Epidermal melanocyte (primary cell): ENCODE data around the gene PNRC2.
A peak's percentile ranks its signal among the peaks of the same experiment; 100 is the strongest.
"Not testable (repeated sequence)": the region's sequence is repeated elsewhere in the genome, so short reads cannot be mapped to it uniquely, and the experiment has no call there.

Source experiments
- DNase-seq: peaks from one replicate; pipeline ENCODE4 v3.0.0; 2011; ENCODE audit warnings: low spot score; ENCODE audit not compliant: insufficient read length

PNRC2 gene

GRCh38 chr1:23947366-23947765 lies 12.3 kb upstream of the PNRC2 start:
- no peak for DNase-seq

GRCh38 chr1:23953020-23953419 lies 6.6 kb upstream of the PNRC2 start:
- DNase-seq = no peak

- DNase-seq = no peak
Observed at GRCh38 chr1:23957096-23957495, 2.5 kb upstream of the PNRC2 start.

- not testable (repeated sequence) for DNase-seq
Observed at GRCh38 chr1:23958040-23958809, 1.4 kb upstream of the PNRC2 start.

GRCh38 chr1:23958810-23959460 lies 693 bp upstream of the PNRC2 start:
- DNase-seq = peak; percentile 59

GRCh38 chr1:23960291-23961020 lies 828 bp downstream of the PNRC2 start:
- DNase-seq = no peak

- DNase-seq = no peak
Observed at GRCh38 chr1:23963617-23964234, 4.1 kb downstream of the PNRC2 start.

GRCh38 chr1:23964235-23964668 lies 4.6 kb downstream of the PNRC2 start:
- no peak for DNase-seq

GRCh38 chr1:23964790-23965740 lies 5.4 kb downstream of the PNRC2 start:
- DNase-seq = no peak

GRCh38 chr1:23966973-23967493 lies 7.4 kb downstream of the PNRC2 start:
- DNase-seq = no peak

- DNase-seq = no peak
Observed at GRCh38 chr1:23967871-23968270, 8.2 kb downstream of the PNRC2 start.

GRCh38 chr1:23977187-23977853 lies 17.7 kb downstream of the PNRC2 start:
- no peak for DNase-seq

GRCh38 chr1:23977854-23978191 lies 18.2 kb downstream of the PNRC2 start:
- DNase-seq = no peak

GRCh38 chr1:23978805-23979204 lies 19.2 kb downstream of the PNRC2 start:
- no peak for DNase-seq

GRCh38 chr1:23979387-23979880 lies 19.8 kb downstream of the PNRC2 start:
- DNase-seq = no peak

GRCh38 chr1:23979881-23980727 lies 20.5 kb downstream of the PNRC2 start, which contains the start of gene SRSF10:
Gene SRSF10 (minus strand): TSS chr1:23980327. CDS start chr1:23980255, 72 bp downstream.
- DNase-seq = peak; percentile 96

- DNase-seq = no peak
Observed at GRCh38 chr1:23980728-23981070, 21.1 kb downstream of the PNRC2 start.

- no peak for DNase-seq
Observed at GRCh38 chr1:23984417-23985186, 25.0 kb downstream of the PNRC2 start.
